Transverse colon (tissue), 4 donors: ENCODE results near the gene GET3.
A peak's percentile ranks its signal among the peaks of the same experiment; 100 is the strongest.

ENCODE experiments used
- CTCF ChIP-seq, 5 experiments: fragments of 200-600 bp in 3 of 5; fragments of 450-650 bp in 2 of 5; sonication (generic) in 3 of 5; IDR thresholded peaks; 1 replicate in 2 of 5; 2 replicates in 3 of 5; pipeline ENCODE4 v1.5.1; 2016 to 2017; ENCODE audit warnings: antibody characterized with exemption in 5 of 5, inconsistent platforms in 3 of 5, mild to moderate bottlenecking in 2 of 5, moderate library complexity in 1 of 5
- EP300 ChIP-seq: sonication (generic); formaldehyde crosslinking; IDR thresholded peaks from one replicate; pipeline ENCODE4 v1.6.1; 2017; ENCODE audit warnings: antibody characterized with exemption, low read depth
- POLR2A ChIP-seq: fragments of 450-650 bp; IDR thresholded peaks from one replicate; pipeline ENCODE4 v1.6.1; 2016; ENCODE audit warnings: antibody characterized with exemption, mild to moderate bottlenecking, moderate library complexity
- POLR2AphosphoS5 ChIP-seq, 3 donors: sonication (generic); formaldehyde crosslinking; IDR thresholded peaks; one replicate each; pipeline ENCODE4 v1.6.1; 2016; ENCODE audit warnings: antibody characterized with exemption in 3 of 3

DNA sequence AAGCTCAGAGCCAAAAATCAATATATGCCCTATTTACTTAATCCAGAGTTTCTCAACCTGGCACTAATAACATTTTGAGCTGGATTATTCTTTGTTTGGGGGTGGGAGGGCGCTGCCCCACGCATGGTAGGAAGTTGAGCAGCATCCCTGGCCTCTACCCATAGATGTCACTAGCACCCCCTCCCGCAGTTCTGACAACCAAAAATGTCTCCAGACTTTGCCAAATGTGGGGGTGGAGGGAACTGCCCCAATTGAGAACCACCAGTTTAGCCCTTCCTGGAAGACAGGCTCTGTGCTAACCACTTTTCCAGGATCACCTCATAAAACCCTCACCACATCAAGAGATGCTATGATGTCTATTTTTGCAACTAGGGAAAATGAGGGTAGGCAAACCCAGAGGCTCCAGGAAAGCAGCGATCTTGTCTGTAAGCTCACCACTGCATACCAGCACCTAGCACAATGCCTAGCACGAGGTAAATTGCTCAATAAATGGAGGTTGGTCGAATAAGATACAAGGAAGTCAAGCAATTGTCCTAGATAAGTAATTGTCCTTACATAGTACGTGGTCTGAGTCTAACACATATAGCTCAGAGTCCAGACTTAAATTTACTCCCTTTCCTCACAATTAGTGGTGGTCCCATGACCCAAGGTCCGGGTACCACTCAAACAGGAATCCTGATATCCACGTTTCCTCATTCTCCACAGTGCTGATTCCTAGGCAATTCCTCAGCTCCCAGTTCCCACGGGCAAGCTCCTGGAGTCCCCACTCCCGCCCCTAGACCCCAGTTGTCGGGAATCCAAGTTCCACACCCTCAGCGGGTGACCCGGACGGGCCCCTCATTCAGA lies 3.7 kb upstream of the GET3 start:
- TF ChIP-seq CTCF (IDR thresholded peaks at IDR 0.05) (peak in 1 of 5 experiments; percentile 13), EP300 (no peak), POLR2A (no peak), POLR2AphosphoS5 (IDR thresholded peaks at IDR 0.05) (no peak)
